ENCODE measurements around the gene LZTS3.
"Not testable (repeated sequence)": the region's sequence is repeated elsewhere in the genome, so short reads cannot be mapped to it uniquely, and the experiment has no call there.

Gene LZTS3

DNA sequence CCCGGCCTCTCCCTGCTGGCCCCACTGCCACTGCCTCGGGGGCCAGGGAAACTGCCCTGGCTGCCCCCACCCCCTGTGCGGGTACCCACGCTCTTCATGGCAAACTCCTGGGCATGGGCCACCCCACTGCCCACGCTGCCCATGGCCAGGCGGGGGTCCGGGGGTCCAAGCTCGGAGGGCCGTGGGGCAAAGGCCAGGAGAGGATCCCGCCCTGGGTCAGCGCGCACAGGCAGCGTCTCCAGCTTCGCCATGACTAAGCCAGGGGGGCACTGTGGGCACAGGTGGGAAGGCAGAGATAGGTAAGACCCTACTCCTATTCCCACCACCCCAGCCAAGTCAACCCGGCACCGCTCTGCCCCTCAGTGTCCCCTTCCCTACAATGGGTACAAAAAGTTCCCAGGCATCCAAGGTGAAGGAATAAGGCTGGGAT lies 6.4 kb downstream of the LZTS3 start:
- no peak for DNase-seq (ENCODE audit: low read depth)

GRCh38 chr20:3166338-3166912 lies 6.9 kb downstream of the LZTS3 start:
- no peak for DNase-seq (ENCODE audit: low read depth)

DNA sequence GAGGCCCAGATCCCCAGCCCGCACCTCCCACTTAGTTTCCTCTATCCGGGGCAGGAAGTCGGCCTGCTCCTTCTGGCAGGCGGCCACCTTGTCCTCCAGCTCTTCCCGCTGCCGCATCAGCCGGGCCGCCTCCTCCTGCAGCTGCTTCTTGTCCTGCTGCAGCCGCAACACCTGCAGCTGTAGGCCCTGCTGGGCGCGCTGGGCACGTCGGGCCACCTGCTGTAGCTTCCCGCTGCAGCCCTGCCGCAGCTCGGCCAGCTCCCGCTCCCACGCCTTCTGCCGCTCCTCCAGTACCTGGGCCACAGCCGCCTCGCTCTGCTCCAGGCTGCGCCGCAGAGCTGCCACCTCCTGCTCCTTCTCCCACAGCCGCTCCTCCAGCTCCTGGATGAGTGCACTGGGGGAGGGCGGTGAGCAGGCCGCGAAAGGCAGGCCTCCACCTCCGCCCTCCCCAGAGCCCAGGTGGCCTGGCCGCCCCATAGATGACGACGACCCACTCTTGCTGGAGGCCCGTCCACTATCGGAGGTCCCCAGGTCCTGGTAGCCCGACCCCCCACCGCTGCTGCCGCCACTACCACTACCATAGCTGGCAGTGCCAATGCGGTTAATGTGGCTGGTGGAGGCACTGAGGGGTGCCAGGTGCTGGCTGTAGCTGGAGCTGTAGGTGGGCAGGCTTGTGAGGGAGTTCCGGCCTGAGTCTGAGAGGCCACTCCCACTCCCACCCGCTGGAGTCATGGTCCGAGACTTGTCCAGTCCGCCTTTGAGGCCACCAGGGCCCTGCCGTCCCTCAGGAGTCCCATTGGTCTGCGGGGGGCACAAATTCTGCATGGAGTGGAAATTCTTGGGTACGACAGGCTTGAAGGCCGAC lies 7.6 kb downstream of the LZTS3 start:
- no peak for DNase-seq (ENCODE audit: low read depth)

DNA sequence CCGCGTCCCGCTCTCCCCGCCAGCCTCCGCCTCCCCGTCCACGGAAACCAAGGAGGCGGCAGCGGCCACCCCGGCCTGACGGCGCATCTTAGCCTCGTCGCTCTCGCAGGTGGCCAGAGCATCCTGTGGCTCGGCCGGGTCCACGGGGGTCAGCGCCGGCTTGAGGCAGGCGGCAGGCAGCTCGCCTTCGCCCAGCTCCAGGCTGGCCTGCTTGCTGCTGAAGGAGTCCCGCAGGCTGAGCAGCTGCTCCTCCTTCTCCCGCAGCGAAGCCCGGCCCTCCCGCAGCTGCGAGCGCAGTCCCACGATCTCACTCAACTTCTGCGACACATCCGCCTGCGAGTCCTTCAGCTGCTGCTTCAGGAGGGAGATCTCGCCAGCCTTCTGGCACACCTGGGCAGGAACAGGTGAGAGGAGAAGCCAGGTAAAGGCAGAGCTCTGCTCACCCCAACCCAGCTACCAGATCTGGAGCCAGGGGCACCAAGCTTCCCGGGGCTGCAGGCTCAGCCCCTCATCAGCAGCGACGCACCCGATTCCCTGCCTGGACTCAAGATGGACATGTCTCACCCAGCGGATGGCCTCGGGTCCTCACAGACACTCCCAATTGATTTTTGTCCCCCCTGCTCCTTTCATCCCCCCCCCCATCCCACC lies 8.5 kb downstream of the LZTS3 start:
- no peak for DNase-seq (ENCODE audit: low read depth)

- DNase-seq (ENCODE audit: low read depth) = no peak
Observed at GRCh38 chr20:3164043-3164762, 9.1 kb downstream of the LZTS3 start.

GRCh38 chr20:3163099-3164042 lies 10.0 kb downstream of the LZTS3 start:
- DNase-seq (ENCODE audit: low read depth) = no peak

DNA sequence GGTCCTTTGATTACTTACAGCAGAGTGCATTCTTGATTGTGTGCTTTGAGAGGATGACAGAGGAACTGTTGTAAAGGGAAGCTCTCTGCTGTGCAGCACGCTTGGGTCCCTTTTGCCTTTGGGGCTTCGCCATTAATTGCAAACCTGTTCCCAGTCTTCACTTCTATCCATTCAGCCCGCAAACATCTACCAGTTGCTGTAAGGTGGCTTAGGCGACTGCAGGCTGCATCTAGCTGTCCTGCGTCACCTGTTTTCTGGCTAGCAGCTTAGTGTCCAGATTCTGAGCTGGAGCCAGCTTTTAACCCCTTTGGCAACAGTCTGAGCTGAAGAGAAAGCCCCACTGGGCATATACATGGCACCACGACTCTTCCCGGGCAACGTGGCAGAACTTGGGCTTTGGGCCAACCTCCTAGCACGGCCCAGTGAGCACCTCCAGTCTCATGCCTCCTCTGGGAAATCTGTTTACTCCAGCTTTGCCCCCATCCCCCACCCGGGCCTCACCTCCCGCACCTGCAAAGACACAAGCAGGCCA lies 11.2 kb downstream of the LZTS3 start:
- DNase-seq (ENCODE audit: low read depth) = no peak

DNA sequence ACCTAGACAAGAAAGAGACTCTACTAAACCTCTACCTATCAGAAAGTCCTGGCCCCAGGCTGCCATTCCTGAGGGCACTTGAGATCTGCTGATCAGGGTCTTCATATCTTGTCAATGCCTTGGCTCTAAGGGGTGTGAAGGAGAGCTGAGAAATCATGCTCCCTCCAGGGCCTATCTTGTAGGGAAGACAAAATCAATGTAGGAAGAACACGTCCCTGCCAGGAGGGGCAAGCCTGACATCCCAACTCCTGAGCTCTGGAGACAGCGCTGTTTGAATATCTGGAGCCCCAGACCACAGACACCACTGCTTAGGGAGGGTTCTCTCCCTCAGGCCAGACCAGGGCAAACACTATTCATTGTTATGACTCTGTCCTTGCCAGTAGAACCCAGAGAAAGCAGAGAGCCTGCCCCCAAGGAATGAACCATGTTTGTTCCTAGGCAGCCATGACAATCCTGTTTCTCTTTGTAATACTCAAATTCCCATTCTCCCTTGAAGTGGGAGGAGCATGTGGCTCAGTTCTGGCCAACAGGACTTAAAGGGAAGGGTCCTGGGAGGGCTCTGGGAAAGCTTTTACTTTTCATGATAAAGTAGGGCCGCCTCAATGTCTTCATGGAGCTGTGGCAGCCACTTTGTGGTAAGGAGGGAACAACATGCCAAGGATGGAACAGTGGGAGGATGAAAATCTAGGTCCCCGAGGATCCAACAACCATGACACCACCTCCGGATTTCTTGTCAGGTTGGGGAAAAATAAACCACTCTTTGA lies 11.9 kb downstream of the LZTS3 start:
- DNase-seq (ENCODE audit: low read depth) = no peak

DNA sequence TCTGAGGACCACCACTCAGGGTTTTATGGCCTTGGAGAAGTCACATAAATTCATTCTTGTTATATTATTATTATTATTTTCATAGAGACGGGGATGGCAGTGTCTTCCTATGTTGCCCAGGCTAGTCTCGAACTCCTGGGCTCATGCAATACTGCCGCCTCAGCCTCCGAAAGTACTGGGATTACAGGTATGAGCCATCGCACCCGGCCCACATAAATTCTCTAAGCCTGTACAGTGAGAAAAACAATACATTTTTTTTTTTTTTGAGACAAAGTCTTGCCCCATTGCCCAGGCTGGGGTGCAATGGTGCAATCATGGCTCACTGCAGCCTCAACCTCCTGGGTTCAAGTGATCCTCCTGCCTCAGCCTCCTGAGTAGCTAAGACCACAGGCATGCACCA lies 12.9 kb downstream of the LZTS3 start:
- no peak for DNase-seq (ENCODE audit: low read depth)

DNA sequence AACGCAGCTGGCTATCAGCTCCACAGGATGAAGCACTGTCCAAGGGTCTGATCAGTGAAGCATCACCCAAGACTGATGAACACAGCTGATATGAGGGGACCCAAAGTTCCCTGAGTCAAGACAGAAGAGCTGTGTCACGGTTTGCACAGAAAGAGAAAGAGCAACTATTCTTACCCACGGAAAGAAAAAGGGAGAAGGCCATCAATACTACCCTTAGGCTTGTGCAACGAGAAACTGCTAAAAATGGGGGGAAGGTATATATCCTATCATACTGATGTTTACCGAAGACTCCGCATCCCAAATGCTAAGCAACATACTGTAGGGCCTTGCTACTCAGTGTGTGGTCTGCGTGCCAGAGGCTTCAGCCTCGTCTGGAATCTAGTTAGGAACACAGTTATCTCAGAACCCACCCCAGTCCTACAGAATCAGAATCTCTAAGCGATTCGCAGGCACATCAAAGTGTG lies 14.3 kb downstream of the LZTS3 start:
- DNase-seq (ENCODE audit: low read depth) = no peak

GRCh38 chr20:3157817-3158216 lies 15.5 kb downstream of the LZTS3 start:
- DNase-seq (ENCODE audit: low read depth) = no peak

GRCh38 chr20:3156811-3157619 lies 16.3 kb downstream of the LZTS3 start:
- DNase-seq (ENCODE audit: low read depth) = no peak

DNA sequence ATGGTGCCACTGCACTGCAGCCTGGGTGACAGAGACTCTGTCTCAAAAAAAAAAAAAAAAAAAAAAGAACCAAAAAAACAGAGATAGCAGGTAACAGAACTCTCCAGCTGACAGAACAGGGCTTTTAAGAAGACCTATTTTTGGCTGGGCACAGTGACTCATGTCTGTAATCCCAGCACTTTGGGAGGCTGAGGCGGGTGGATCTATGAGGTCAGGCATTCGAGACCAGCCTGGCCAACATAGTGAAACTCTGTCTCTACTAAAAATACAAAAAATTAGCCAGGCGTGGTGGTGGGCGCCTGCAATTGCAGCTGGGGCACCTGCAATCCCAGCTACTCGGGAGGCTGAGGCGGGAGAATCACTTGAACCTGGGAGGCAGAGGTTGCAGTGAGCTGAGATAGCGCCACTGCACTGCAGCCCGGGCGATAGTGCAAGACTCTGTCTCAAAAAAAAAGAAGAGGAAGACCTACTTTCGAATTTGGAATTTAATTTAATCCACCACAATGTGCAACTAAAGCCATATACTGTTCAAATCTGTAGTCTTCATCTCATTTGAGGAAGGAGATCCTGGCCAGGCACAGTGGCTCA lies 21.2 kb downstream of the LZTS3 start:
- not testable (repeated sequence) for DNase-seq (ENCODE audit: low read depth)

DNA sequence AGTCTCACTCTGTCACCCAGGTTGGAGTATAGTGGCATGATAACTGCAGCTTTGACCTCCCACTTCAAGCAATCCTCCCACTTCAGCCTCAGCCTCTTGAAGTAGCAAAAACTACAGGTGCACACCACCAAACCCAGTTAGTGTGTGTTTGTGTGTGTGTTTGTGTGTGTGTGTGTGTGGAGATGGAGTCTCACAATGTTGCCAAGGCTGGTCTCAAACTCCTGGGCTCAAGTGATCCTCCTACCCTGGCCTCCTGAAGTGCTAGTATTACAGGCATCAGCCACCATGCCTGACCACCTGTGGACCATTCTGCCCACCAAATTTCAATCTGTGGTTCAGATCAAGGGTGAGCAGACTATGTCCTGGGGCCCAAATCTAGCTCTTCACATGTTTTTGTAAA lies 22.4 kb downstream of the LZTS3 start:
- no peak for DNase-seq (ENCODE audit: low read depth)

DNA sequence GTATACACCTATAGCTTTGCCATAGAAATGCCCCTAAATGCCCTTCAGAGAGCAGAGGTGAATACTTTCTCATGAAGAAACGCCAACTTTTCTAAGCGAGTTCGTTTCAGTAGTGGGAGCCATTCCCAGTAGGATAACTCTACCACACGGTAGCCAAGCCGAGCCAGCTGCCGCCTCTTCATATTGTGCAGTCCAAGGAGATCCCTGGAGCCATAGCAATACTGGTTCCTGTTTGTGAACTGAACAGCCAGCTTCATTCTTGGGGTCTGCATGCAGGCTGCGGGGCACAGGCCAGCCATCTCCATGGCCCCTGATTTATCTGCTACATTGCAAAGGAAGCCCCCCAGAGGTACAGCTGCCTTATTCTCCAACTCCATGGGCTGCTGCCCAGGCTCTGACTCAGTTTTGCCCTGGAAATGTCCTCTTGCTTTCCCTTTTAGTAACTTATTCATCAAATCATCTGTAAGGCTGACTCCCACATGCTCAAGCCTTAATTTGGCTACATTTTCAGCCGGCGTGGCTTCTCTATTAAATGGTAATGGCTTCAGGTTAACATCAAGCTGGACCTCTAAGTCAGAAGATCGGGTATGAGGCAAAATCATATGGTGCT lies 26.5 kb downstream of the LZTS3 start:
- DNase-seq (ENCODE audit: low read depth) = no peak

GRCh38 chr20:3141757-3142156 lies 31.6 kb downstream of the LZTS3 start:
- no peak for DNase-seq (ENCODE audit: low read depth)

GRCh38 chr20:3137492-3137891 lies 35.9 kb downstream of the LZTS3 start:
- no peak for DNase-seq (ENCODE audit: low read depth)

DNA sequence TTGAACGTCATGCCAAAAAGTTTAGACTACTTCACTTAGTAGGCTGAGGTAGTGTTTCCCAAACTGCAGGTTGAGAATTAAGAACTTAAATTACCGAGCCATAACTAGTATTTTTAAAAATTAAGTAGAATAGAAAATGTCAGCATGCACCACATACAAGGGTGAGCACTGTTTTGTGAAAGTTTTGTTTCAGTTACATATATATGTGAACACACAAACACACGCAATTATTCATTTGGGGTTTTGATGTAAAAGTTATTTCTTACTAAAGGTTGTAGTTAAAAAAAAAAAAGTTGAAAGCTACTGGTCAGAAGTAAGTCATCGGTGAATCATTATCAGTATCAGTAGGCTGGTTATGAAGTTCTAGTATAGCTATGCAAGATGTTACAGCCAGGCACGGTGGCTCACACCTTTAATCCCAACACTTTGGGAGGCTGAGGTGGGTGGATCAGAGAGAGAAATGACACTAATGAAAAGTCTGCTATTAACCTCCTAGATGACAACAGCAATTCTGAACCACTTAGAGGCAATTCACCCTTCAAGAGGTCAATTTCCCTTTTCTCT lies 37.8 kb downstream of the LZTS3 start:
- no peak for DNase-seq (ENCODE audit: low read depth)
